Measurements from ENCODE around the gene ANXA2.
"Not testable (repeated sequence)": the region's sequence is repeated elsewhere in the genome, so short reads cannot be mapped to it uniquely, and the experiment has no call there.

ANXA2 gene

GRCh38 chr15:60405399-60405798 is 7.6 kb upstream of the ANXA2 start:
- DNase-seq (ENCODE audit: low read depth), result no peak
- TF ChIP-seq, protein P1, sequence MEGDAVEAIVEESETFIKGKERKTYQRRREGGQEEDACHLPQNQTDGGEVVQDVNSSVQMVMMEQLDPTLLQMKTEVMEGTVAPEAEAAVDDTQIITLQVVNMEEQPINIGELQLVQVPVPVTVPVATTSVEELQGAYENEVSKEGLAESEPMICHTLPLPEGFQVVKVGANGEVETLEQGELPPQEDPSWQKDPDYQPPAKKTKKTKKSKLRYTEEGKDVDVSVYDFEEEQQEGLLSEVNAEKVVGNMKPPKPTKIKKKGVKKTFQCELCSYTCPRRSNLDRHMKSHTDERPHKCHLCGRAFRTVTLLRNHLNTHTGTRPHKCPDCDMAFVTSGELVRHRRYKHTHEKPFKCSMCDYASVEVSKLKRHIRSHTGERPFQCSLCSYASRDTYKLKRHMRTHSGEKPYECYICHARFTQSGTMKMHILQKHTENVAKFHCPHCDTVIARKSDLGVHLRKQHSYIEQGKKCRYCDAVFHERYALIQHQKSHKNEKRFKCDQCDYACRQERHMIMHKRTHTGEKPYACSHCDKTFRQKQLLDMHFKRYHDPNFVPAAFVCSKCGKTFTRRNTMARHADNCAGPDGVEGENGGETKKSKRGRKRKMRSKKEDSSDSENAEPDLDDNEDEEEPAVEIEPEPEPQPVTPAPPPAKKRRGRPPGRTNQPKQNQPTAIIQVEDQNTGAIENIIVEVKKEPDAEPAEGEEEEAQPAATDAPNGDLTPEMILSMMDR (conservative IDR thresholded peaks at IDR 0.05; ENCODE audit: control insufficient read depth, insufficient read depth, low read depth, low read length), result no peak
- H3K4me3 ChIP-seq (ENCODE audit: control insufficient read depth, low read depth, low read length), result no peak overlapping the region

DNA sequence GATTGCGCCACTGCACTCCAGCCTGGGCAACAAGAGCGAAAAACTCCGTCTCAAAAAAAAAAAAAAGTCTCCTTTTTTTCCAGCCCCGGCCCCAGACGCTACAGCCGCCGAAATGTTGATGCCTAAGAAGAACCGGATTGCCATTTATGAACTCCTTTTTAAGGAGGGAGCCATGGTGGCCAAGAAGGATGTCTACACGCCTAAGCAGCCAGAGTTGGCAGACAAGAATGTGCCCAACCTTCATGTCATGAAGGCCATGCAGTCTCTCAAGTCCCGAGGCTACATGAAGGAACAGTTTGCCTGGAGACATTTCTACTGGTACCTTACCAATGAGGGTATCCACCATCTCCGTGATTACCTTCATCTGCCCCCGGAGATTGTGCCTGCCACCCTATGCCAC is 6.6 kb upstream of the ANXA2 start:
- not testable (repeated sequence) for H3K4me3 ChIP-seq (ENCODE audit: control insufficient read depth, low read depth, low read length); DNase-seq (ENCODE audit: low read depth)

GRCh38 chr15:60400944-60401343 is 3.2 kb upstream of the ANXA2 start:
- no peak for DNase-seq (ENCODE audit: low read depth)
- no peak overlapping the region for H3K4me3 ChIP-seq (ENCODE audit: control insufficient read depth, low read depth, low read length)
- TF ChIP-seq, protein P1 (conservative IDR thresholded peaks at IDR 0.05; ENCODE audit: control insufficient read depth, insufficient read depth, low read depth, low read length), result no peak

DNA sequence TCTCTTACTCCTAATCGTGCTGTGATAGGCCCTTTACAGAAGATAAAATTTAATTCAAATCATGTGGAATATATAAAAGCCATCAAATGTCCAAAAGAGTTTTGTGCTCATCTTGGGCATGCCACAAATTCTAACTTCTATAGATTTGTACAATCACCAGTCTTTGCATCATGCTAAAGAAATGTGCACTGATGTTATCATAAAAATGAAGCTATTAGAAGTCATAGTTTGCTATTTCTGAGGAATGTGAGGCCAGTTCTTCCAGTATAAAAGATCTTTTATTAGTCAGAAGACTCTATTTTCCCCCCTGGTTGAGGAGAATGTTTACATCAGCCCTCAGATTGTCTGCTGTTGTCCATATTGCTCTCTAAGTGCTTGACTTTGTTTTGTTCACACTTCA is 2.1 kb upstream of the ANXA2 start:
- no peak overlapping the region for H3K4me3 ChIP-seq (ENCODE audit: control insufficient read depth, low read depth, low read length)
- DNase-seq (ENCODE audit: low read depth), result peak; percentile 62
- TF ChIP-seq, protein P1 (conservative IDR thresholded peaks at IDR 0.05; ENCODE audit: control insufficient read depth, insufficient read depth, low read depth, low read length), result no peak

DNA sequence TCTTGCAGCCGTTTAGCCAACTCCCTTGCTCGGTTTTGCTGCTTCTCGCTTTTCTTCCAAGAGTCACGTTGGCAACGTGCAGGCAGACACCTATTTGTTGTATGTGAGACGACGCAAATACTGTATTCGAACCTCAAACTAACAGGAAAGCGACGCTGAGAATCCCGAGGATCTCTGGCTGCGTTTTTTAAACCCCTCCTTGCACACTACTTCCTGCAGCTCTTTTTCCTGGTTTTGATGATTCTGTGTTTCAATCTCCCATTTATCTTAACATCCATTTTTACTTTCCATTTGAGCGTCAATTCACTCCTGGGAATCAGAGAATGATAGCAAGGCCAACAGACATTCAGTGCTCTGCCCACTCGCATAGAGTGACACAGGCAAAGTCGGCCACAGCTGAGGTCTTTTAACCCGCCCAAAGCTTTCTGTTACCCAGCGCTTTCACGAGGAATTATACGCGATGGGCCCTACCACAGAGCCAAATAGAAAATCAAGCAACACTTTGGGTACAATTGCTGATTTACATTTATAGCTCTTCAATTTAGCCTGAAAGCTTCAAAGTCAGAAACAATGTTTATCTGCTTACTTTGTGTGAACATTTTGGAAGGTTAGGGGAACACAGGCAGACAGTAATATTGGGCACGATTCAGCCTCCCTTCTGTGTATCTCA is 1.6 kb upstream of the ANXA2 start:
- TF ChIP-seq, protein P1 (conservative IDR thresholded peaks at IDR 0.05; ENCODE audit: control insufficient read depth, insufficient read depth, low read depth, low read length), result no peak
- DNase-seq (ENCODE audit: low read depth), result no peak
- H3K4me3 ChIP-seq (ENCODE audit: control insufficient read depth, low read depth, low read length), result peak overlapping the region; percentile 8

- peak; percentile 78 for DNase-seq (ENCODE audit: low read depth)
- TF ChIP-seq, protein P1 (conservative IDR thresholded peaks at IDR 0.05; ENCODE audit: control insufficient read depth, insufficient read depth, low read depth, low read length), result no peak
- H3K4me3 ChIP-seq (ENCODE audit: control insufficient read depth, low read depth, low read length), result peak overlapping the region; percentile 98
Observed at GRCh38 chr15:60396958-60397771, 621 bp downstream of the ANXA2 start.

- no peak for DNase-seq (ENCODE audit: low read depth)
- H3K4me3 ChIP-seq (ENCODE audit: control insufficient read depth, low read depth, low read length), result peak overlapping the region; percentile 98
- TF ChIP-seq, protein P1 (conservative IDR thresholded peaks at IDR 0.05; ENCODE audit: control insufficient read depth, insufficient read depth, low read depth, low read length), result no peak
Observed at GRCh38 chr15:60396560-60396957, 1.2 kb downstream of the ANXA2 start.

Measured in fibroblast of mammary gland (primary cell).